ENCODE data around the gene MCEE.

GRCh38 chr2:71072492-71072891 is 57.5 kb downstream of the MCEE start:
- no peak for TF ChIP-seq CTCF (conservative IDR thresholded peaks at IDR 0.05; ENCODE audit: low read depth, low read length)
- no peak for TF ChIP-seq CEBPB (IDR thresholded peaks at IDR 0.05; ENCODE audit: low read depth, low read length)

Measured in IMR-90 (cell line).